Adrenal gland (tissue), 5 donors: Measurements from ENCODE around the gene RALY.

ENCODE experiments used
- POLR2A ChIP-seq, 2 donors: fragments of 450-650 bp; IDR thresholded peaks; one replicate each; pipeline ENCODE4 v1.6.1; 2017; ENCODE audit warnings: antibody characterized with exemption in 2 of 2, mild to moderate bottlenecking in 2 of 2, moderate library complexity in 1 of 2
- TF ChIP-seq, protein P1 (sequence below), 6 experiments: fragments of 450-650 bp in 4 of 6; fragments of 200-600 bp in 2 of 6; sonication (generic) in 1 of 6; IDR thresholded peaks; 1 replicate in 5 of 6; 2 replicates in 1 of 6; pipeline versions ENCODE4 v1.5.1 to v1.8.0; 2016 to 2021; ENCODE audit warnings: antibody characterized with exemption in 6 of 6, mild to moderate bottlenecking in 2 of 6, moderate library complexity in 1 of 6
- donor health status: DM: no; HTN: no; CAD: no.

DNA sequence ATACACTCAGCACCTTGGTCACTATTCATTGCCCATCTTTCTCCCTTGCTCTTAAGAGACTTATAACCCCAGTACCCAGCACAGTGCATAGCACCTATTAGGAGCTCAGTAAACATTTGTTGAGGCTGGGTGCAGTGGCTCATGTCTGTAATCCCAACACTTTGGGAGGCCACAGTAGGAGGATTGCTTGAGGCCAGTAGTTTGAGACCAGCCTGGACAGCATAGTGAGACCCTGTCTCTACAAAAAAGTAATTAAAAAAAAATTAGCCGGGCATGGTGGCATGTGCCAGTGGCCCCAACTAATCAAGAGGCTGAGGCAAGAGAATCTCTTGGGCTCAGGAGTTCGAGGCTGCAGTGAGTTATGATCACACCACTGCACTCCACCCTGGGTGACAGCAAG lies 126.5 kb downstream of the RALY start:
- TF ChIP-seq, protein P1, sequence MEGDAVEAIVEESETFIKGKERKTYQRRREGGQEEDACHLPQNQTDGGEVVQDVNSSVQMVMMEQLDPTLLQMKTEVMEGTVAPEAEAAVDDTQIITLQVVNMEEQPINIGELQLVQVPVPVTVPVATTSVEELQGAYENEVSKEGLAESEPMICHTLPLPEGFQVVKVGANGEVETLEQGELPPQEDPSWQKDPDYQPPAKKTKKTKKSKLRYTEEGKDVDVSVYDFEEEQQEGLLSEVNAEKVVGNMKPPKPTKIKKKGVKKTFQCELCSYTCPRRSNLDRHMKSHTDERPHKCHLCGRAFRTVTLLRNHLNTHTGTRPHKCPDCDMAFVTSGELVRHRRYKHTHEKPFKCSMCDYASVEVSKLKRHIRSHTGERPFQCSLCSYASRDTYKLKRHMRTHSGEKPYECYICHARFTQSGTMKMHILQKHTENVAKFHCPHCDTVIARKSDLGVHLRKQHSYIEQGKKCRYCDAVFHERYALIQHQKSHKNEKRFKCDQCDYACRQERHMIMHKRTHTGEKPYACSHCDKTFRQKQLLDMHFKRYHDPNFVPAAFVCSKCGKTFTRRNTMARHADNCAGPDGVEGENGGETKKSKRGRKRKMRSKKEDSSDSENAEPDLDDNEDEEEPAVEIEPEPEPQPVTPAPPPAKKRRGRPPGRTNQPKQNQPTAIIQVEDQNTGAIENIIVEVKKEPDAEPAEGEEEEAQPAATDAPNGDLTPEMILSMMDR (IDR thresholded peaks at IDR 0.05) = no peak
- no peak for TF ChIP-seq POLR2A (IDR thresholded peaks at IDR 0.05)
